SIG-M5 (cell line): ENCODE measurements around the gene ARFGAP2.

Experiments
- DNase-seq: peaks from one replicate; lab custom pipeline; 2025; lab: John Stamatoyannopoulos, UW

ARFGAP2 gene

GRCh38 chr11:47186700-47187695, 10.3 kb upstream of the ARFGAP2 start:
- no peak for DNase-seq

DNA sequence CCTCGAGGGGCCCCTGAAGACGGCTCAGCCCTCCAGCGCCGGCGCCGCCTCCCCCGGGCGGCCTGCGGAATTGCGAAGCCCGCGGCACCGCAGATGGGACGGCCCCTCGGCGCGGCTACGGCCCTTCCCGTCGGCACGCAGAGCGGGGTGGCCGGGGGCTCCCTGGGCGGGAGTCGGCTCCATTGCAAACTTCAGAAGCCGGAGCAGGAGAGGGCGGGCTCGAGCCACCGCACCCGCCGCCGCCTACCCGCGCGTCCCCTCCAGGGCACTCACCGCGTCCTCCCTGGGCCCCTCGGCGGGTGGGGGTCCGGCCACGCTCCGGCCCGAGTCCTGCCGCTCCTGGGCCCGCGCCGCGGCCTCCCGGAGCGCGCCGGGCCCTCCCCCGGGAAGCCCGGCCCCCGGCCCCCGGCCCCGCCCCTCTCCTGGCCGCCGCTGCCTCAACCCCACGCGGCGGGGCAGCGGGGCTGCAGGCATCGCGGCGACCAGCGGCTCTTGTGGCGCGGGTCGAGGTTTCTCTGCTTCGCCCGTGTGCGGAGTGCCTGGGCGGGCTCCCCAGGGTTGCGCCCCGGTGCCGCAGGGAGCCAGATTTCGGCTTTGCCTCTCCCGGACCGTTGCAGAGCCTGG, 9.5 kb upstream of the ARFGAP2 start, which contains the start of gene PACSIN3:
Gene PACSIN3, minus strand, starts transcription at position 359 of the 624 bp plus-strand sequence. CDS start 3,707 bp downstream, outside the sequence.
- no peak for DNase-seq

GRCh38 chr11:47185305-47186075, 8.8 kb upstream of the ARFGAP2 start:
- no peak for DNase-seq

GRCh38 chr11:47184711-47185304, 8.1 kb upstream of the ARFGAP2 start:
- no peak for DNase-seq

DNA sequence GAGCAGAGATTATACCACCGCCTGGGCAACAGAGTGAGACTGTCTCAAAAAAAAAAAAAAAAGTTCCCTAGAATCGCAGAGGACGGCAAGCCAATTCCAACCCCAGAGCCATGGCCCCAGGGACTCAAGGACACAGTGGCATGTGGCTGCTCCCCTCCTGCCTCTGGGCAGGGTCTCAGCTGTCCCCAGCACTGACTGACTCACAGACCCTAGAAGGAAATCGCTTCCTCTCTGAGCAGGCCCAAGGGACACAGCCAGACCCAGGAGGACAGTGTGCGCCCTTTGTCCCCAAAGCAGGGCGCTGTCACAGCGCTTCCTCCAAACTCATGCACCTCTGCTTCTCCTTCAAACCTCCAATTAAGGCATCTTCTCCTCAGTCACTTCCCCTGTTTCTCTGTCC, 7.3 kb upstream of the ARFGAP2 start:
- no peak for DNase-seq

DNA sequence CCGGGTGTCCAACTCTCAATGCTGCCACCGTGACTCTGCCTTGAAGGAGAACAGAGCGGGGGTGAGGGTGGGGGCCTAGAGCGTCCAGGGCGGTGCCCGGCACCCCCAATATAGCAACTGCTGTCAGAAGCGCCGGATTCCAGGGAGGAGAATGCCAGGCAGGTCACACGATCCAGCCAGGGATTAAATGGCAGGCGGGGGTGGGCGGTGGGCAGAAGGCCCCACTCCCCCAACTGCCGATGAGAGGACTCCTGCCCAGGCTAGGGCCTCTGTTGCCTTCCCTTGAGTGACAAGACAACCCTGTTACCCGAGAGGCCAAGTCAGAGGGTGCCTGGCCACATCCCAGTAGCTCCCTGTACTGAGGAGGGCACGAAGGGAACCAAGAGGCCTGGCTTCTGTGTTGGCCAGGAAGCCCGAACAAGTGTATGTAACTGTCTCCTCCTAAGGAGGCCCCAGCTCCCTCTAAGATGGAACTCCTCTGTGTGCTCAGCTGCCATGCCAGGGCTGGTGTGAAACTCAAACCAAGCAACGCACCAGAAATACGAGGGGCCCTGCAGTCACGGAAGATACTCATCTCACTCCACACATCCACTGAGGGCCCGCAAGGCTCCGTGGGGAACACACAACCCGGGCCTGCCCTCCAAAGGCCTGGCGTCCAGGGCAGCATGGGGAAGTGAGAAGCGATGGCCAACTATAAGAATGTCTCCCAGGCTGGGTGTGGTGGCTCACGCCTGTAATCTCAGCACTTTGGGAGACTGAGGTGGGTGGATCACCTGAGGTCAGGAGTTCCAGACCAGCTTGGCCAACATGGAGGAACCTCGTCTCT, 6.6 kb upstream of the ARFGAP2 start:
- DNase-seq, result no peak

- no peak for DNase-seq
Observed at GRCh38 chr11:47182380-47182779, 5.7 kb upstream of the ARFGAP2 start.

DNA sequence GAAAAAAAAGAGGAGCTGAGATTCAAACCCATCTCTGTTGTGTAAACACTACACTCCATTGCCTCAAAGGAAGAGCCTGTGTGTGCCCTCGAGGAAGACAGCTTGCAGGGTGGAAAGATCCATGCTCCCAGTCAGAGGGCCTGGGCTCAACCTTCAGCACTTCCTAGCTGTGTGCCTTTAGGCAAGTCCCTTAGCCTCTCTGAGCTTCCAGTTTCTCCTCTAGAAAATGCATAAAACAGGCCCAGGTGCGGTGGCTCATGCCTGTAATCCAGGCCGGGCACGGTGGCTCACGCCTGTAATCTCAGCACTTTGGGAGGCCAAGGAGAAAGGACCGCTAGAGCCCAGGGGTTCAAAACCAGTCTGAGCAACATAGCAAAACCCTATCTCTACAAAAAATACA, 4.6 kb upstream of the ARFGAP2 start:
- no peak for DNase-seq

DNA sequence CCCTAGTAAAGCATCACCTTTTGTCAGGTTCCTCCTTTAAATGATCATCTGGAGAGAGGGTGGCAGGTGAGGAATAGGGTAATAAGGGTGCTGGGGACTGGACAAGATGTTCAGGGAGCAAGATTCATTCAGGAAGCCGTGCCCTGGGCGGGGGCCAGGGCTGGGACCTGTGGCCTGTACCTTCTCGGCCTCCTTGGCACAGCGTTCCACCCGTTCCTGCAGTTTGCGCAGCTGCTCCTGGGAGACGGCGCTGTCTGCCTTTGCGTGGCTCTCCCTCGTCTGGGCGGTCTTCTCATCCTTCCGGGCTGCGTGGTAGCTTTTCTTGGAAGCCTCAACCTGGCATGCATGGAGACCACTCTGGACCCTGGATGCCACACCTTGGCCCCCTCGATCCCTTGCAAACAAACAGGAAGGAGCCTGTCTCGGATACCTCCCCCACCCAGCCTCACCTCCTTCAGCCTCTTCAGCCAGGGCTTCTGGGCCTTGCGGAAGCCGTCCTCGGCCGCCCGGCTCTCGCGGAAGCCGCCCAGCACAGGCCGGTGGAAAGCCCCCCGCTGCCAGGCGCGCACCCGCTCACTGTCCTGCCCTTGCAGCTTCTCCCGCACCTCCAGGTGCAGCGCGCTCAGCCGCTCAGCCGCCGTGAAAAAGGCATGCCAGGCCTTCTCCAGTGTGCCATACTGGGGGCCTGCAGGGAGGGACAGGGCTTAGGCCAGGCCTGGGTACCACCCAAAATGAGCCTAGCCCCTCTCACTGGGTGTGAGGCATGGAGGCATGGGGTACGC, 3.5 kb upstream of the ARFGAP2 start:
- DNase-seq, result no peak

- DNase-seq, result no peak
Observed at GRCh38 chr11:47179655-47179991, 2.9 kb upstream of the ARFGAP2 start.

DNA sequence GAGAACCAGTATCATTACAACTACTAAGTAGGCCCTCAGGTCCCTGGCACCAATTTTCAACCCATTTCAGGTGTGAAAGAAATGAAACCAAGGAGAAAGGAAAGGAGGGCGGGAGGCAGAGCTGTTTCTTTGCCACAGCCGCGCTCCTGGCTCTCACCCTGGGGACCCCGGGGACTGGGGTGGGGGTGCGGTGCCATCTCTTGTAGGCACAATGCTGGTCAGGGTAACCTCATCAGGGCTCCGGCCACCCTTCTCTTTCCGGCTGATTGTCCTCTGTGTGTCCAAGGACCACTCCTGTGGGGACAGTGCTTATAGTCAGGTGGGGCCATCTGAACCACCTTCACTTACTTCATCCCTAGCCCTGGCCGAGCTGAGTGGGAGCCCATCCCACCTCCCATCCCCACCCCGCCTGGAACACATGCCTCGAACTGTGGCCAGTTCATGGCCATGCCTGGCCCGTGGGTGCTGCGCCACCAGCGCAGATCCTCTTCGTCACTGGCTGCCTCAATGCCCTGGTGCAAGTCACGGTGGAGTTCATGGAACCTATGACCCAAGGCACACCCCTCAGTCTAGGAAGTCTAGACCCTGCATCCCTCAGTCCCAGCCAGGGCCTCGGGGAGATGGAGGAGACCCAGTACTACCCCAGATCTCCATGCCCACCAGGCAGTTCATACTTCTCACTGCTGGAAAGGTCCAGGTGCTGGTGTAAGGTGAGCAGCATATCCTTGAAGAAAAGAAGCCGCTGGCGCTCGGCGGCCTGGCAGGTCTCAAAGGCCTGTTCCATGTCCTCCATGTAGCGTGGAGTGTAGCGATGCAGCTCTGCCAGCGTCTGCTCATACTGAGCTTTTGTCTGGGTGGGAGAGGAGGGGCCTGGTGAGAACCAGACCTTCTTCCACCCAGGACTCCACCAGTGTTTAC, 2.3 kb upstream of the ARFGAP2 start:
- no peak for DNase-seq

GRCh38 chr11:47178316-47178715, 1.6 kb upstream of the ARFGAP2 start:
- no peak for DNase-seq

DNA sequence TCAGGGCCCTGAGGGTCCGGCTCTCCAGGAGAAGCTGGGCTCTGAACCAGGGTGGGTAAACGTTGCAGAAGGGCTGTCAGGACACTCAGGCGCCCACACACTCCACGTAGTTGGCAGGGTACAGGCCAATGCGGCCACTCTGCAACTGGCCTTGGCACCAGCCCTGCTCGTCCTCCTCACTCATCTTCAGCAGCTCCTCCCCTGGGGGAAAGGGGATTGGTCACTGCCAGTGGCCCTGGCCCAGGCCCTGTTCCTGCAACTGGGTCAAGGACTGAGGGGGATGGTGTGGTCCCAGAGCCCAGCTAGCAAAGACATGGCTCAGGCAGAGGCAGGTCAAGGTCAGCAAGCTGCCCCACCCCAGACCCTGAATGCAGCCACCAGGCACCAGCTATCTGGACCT, 1.2 kb upstream of the ARFGAP2 start:
- DNase-seq, result no peak

DNA sequence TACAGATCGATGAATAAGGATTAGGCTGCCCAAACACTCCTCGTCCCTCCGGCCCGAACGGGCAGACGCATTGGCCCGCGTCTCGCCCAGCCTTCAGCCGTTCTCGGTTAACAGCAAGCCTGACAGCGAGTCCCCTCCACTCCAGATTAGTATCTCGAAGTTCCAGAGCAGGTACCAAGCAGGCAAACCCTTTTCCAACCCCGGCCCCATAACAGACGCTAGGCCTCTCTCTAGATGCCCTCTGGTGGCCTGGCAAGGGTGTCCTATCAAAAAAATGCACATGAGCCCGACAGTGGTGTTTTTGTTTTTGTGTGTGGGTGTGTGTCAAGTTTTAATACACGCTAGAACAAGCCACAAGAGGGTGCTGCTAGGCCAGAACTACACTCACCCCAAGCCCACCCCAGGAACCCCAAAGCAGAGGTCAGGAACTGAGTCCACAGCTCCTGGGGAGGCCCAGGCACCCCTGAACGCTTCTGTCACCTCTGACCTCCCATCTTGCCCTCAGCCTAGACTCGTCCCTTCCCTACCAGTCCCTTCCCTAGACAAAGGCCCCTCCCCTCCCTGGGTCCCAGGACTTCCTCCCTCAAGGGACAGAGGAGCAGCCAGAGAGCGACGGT, 658 bp upstream of the ARFGAP2 start:
- peak; percentile 14 for DNase-seq

GRCh38 chr11:47175746-47176327, 842 bp downstream of the ARFGAP2 start:
- DNase-seq, result no peak

DNA sequence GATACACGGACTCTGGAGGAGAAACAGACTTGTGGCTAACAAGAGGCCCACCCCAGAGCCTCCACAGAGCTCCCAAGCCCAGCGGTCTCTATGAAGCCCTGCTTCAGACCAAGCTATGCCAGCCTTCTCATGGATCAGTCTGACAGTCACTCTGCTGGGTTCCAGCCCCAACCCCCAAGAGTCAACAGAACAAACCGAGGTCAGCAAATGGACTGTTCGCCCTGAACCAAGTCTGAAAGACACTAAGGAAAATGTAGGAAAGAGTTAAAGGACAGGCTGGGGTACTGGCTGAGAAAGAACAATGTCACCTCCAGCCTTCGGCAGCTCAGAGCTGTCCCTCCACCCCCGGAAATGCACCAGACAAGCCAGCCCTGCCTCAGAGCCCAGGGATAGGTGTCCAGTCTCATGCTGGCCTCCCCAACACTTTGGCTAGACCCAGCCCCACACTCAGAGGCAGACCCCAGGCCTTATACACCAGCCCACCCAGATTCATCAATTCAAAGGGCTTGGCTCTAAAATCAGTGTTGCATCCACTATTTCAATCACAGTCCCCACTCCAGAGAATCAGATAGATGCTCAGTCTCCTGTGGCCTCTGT, 3.8 kb downstream of the ARFGAP2 start:
- DNase-seq, result no peak

DNA sequence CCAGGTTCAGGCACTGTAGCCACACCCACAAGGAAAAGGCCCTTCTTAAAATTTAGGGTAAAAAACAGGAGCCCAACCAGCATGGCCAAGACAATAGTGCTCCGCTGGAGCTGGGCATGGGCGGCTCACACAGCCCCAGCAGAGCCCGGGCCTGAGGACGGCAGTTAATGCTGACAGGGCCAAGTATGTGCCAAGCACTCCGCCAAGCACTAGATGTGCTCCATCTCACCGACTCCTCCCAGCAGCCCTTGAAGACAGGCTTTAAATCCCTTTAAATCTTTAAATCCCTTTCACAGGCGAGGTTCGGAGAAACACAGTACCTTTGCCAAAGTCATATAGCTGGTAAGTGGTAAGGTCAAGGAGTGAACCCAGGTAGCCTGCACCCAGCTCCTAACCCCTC, 4.8 kb downstream of the ARFGAP2 start:
- no peak for DNase-seq
